ENCODE measurements around the gene LAMTOR5.

LAMTOR5 gene

GRCh38 chr1:110393691-110394492 is 13.6 kb downstream of the LAMTOR5 start:
- TF ChIP-seq YY1 (IDR thresholded peaks at IDR 0.05; ENCODE audit: low read depth), result no peak
- TF ChIP-seq, protein P1, sequence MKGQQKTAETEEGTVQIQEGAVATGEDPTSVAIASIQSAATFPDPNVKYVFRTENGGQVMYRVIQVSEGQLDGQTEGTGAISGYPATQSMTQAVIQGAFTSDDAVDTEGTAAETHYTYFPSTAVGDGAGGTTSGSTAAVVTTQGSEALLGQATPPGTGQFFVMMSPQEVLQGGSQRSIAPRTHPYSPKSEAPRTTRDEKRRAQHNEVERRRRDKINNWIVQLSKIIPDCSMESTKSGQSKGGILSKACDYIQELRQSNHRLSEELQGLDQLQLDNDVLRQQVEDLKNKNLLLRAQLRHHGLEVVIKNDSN (IDR thresholded peaks at IDR 0.05), result no peak
- no peak for TF ChIP-seq EGR1 (IDR thresholded peaks at IDR 0.05)
- TF ChIP-seq TEAD4 (IDR thresholded peaks at IDR 0.05), result no peak
- no peak for TF ChIP-seq ZBTB7A (IDR thresholded peaks at IDR 0.05; ENCODE audit: low read depth)
- TF ChIP-seq MAX (IDR thresholded peaks at IDR 0.05), result no peak
- no peak for TF ChIP-seq FOXM1 (IDR thresholded peaks at IDR 0.05; ENCODE audit: borderline replicate concordance, low read depth)
- no peak for TF ChIP-seq TAF1 (IDR thresholded peaks at IDR 0.05; ENCODE audit: low read depth)
- TF ChIP-seq CREB1 (IDR thresholded peaks at IDR 0.05; ENCODE audit: low read depth), result no peak
- TF ChIP-seq CEBPB (IDR thresholded peaks at IDR 0.05), result no peak

- TF ChIP-seq CEBPB (IDR thresholded peaks at IDR 0.05), result no peak
- TF ChIP-seq, protein P1 (IDR thresholded peaks at IDR 0.05), result no peak
- no peak for TF ChIP-seq MAX (IDR thresholded peaks at IDR 0.05)
- TF ChIP-seq, protein P2, sequence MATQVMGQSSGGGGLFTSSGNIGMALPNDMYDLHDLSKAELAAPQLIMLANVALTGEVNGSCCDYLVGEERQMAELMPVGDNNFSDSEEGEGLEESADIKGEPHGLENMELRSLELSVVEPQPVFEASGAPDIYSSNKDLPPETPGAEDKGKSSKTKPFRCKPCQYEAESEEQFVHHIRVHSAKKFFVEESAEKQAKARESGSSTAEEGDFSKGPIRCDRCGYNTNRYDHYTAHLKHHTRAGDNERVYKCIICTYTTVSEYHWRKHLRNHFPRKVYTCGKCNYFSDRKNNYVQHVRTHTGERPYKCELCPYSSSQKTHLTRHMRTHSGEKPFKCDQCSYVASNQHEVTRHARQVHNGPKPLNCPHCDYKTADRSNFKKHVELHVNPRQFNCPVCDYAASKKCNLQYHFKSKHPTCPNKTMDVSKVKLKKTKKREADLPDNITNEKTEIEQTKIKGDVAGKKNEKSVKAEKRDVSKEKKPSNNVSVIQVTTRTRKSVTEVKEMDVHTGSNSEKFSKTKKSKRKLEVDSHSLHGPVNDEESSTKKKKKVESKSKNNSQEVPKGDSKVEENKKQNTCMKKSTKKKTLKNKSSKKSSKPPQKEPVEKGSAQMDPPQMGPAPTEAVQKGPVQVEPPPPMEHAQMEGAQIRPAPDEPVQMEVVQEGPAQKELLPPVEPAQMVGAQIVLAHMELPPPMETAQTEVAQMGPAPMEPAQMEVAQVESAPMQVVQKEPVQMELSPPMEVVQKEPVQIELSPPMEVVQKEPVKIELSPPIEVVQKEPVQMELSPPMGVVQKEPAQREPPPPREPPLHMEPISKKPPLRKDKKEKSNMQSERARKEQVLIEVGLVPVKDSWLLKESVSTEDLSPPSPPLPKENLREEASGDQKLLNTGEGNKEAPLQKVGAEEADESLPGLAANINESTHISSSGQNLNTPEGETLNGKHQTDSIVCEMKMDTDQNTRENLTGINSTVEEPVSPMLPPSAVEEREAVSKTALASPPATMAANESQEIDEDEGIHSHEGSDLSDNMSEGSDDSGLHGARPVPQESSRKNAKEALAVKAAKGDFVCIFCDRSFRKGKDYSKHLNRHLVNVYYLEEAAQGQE (IDR thresholded peaks at IDR 0.05; ENCODE audit: low read depth), result no peak
- TF ChIP-seq TAF1 (IDR thresholded peaks at IDR 0.05; ENCODE audit: low read depth), result no peak
- TF ChIP-seq ZBTB7A (IDR thresholded peaks at IDR 0.05; ENCODE audit: low read depth), result no peak
- no peak for TF ChIP-seq CREB1 (IDR thresholded peaks at IDR 0.05; ENCODE audit: low read depth)
- no peak for TF ChIP-seq TEAD4 (IDR thresholded peaks at IDR 0.05)
- no peak for TF ChIP-seq NFIC (IDR thresholded peaks at IDR 0.05)
- no peak for TF ChIP-seq YY1 (IDR thresholded peaks at IDR 0.05; ENCODE audit: low read depth)
- TF ChIP-seq EGR1 (IDR thresholded peaks at IDR 0.05), result no peak
- no peak for TF ChIP-seq EP300 (IDR thresholded peaks at IDR 0.05; ENCODE audit: borderline replicate concordance)
These were observed 14.2 kb downstream of the LAMTOR5 start for GRCh38 chr1:110393286-110393685.

DNA sequence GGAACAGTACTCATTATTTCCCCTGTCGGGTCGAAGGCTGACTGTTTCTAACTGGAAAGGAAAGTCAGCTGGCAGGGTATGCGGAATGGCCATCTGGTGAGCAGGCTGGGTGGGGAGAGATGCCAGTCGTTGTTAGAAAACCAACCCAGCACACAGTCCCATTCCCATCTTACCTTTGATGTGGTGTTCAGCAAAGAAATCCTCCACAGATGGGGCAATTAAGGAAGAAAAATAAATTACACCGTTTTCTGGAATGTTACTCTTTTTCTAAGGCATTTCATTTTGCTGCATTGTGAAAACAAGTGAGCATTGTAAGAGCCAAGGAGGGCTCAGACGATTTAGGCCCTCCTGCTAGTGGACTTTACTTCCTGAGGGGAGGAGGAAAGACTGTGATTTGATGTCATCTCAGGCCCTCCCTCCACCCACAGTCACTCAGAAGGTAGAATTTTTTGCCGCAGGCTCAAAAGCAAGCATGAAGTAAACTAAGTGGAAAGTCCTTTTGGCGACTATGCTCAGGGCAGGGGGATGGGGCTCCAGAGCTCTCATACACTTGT is 16.7 kb downstream of the LAMTOR5 start, which contains the start of gene SLC16A4:
Gene SLC16A4 (minus strand): TSS at position 335 of the 554 bp plus-strand sequence. CDS start 1,703 bp downstream, outside the sequence.
- TF ChIP-seq FOXM1 (IDR thresholded peaks at IDR 0.05; ENCODE audit: borderline replicate concordance, low read depth), result no peak
- no peak for TF ChIP-seq CEBPB (IDR thresholded peaks at IDR 0.05)
- no peak for TF ChIP-seq MAX (IDR thresholded peaks at IDR 0.05)
- no peak for TF ChIP-seq EP300 (IDR thresholded peaks at IDR 0.05; ENCODE audit: borderline replicate concordance)
- TF ChIP-seq TAF1 (IDR thresholded peaks at IDR 0.05; ENCODE audit: low read depth), result no peak

GRCh38 chr1:110390096-110390495 is 17.4 kb downstream of the LAMTOR5 start:
- TF ChIP-seq EP300 (IDR thresholded peaks at IDR 0.05; ENCODE audit: borderline replicate concordance), result no peak
- TF ChIP-seq RAD21 (IDR thresholded peaks at IDR 0.05; ENCODE audit: low read depth), result no peak
- TF ChIP-seq, protein P1 (IDR thresholded peaks at IDR 0.05), result no peak
- no peak for TF ChIP-seq CEBPB (IDR thresholded peaks at IDR 0.05)
- no peak for TF ChIP-seq TEAD4 (IDR thresholded peaks at IDR 0.05)
- no peak for TF ChIP-seq MAX (IDR thresholded peaks at IDR 0.05)
- TF ChIP-seq CREB1 (IDR thresholded peaks at IDR 0.05; ENCODE audit: low read depth), result no peak
- no peak for TF ChIP-seq TCF12 (IDR thresholded peaks at IDR 0.05; ENCODE audit: low read depth)
- TF ChIP-seq EGR1 (IDR thresholded peaks at IDR 0.05), result no peak
- TF ChIP-seq, protein P2 (IDR thresholded peaks at IDR 0.05; ENCODE audit: low read depth), result no peak

Data from Ishikawa (cell line).